ENCODE measurements around the gene HBZ.
A peak's percentile ranks its signal among the peaks of the same experiment; 100 is the strongest.

- TF ChIP-seq CTCF (conservative IDR thresholded peaks at IDR 0.05 in 1 of 2, IDR thresholded peaks at IDR 0.05 in 1 of 2; ENCODE audit: low read depth in 1 of 2, low read length in 2 of 2) (no peak), EZH2 (IDR thresholded peaks at IDR 0.05; ENCODE audit: low read length, missing control alignments) (peak; percentile 9)
Measured at GRCh38 chr16:168424-168823, 16.0 kb downstream of the HBZ start.
